NCI-H2081 (cell line): ENCODE results near the gene TRAK2.

Source experiments
- DNase-seq, 2 experiments: peaks; one replicate each; lab custom pipeline; 2025; lab: John Stamatoyannopoulos, UW

The TRAK2 gene

GRCh38 chr2:201363857-201364560, 87.2 kb downstream of the TRAK2 start:
- peak; percentile 24 to 54 for DNase-seq

- no peak for DNase-seq
Measured at GRCh38 chr2:201362396-201362795, 88.9 kb downstream of the TRAK2 start.

GRCh38 chr2:201361078-201361733, 90.1 kb downstream of the TRAK2 start:
- no peak for DNase-seq

GRCh38 chr2:201360256-201360655, 91.0 kb downstream of the TRAK2 start:
- no peak for DNase-seq

- no peak for DNase-seq
Measured at GRCh38 chr2:201358684-201359083, 92.6 kb downstream of the TRAK2 start.

GRCh38 chr2:201357221-201357620, 94.0 kb downstream of the TRAK2 start, which contains the start of gene FLACC1:
TSS of gene FLACC1 (minus strand) at chr2:201357345. CDS start at chr2:201351404, 5,941 bp downstream.
- DNase-seq, result peak in 1 of 2 experiments; percentile 8

GRCh38 chr2:201353116-201353515, 98.1 kb downstream of the TRAK2 start:
- no peak for DNase-seq

GRCh38 chr2:201350879-201351278, 100.4 kb downstream of the TRAK2 start:
- no peak for DNase-seq

- DNase-seq, result no peak
Measured at GRCh38 chr2:201349601-201350000, 101.7 kb downstream of the TRAK2 start.

GRCh38 chr2:201348758-201349157, 102.5 kb downstream of the TRAK2 start:
- DNase-seq, result no peak

GRCh38 chr2:201347138-201347537, 104.1 kb downstream of the TRAK2 start:
- DNase-seq, result no peak

GRCh38 chr2:201345625-201346213, 105.5 kb downstream of the TRAK2 start:
- no peak for DNase-seq

GRCh38 chr2:201344663-201345366, 106.4 kb downstream of the TRAK2 start:
- no peak for DNase-seq

GRCh38 chr2:201343559-201343958, 107.7 kb downstream of the TRAK2 start:
- DNase-seq, result no peak

- DNase-seq, result no peak
Measured at GRCh38 chr2:201342923-201343322, 108.3 kb downstream of the TRAK2 start.

GRCh38 chr2:201329409-201329808, 121.8 kb downstream of the TRAK2 start:
- DNase-seq, result no peak

GRCh38 chr2:201327678-201328077, 123.6 kb downstream of the TRAK2 start:
- DNase-seq, result no peak
